Endothelial cell (in vitro differentiated cells): Measurements from ENCODE around the gene KCTD13. TPM values are rescaled to one million over a fixed set of nuclear protein-coding genes. Genes with fewer than 3 reads are reported as not detected.

Experiments used
- DNase-seq: peaks from one replicate; pipeline ENCODE4 v3.0.0; 2021; ENCODE audit warnings: low spot score
- H3K27ac Mint-ChIP-seq: one replicate; pipeline ENCODE4 v1.8.0; 2021; ENCODE audit warnings: mixed read lengths, inconsistent platforms; ENCODE audit not compliant: unreplicated experiment
- H3K27me3 Mint-ChIP-seq: one replicate; pipeline ENCODE4 v1.8.0; 2021; ENCODE audit warnings: mild to moderate bottlenecking, moderate library complexity, mixed read lengths, inconsistent platforms; ENCODE audit not compliant: unreplicated experiment
- H3K36me3 Mint-ChIP-seq: one replicate; pipeline ENCODE4 v1.8.0; 2021; ENCODE audit warnings: mild to moderate bottlenecking, low read depth, mixed read lengths, inconsistent platforms; ENCODE audit not compliant: unreplicated experiment
- H3K4me1 Mint-ChIP-seq: one replicate; pipeline ENCODE4 v1.8.0; 2021; ENCODE audit warnings: mild to moderate bottlenecking, mixed read lengths, inconsistent platforms; ENCODE audit not compliant: unreplicated experiment
- H3K4me3 Mint-ChIP-seq: one replicate; pipeline ENCODE4 v1.8.0; 2021; ENCODE audit warnings: mild to moderate bottlenecking, mixed read lengths, inconsistent platforms; ENCODE audit not compliant: unreplicated experiment
- H3K9me3 Mint-ChIP-seq: one replicate; pipeline ENCODE4 v1.8.0; 2021; ENCODE audit warnings: mixed read lengths, inconsistent platforms; ENCODE audit not compliant: unreplicated experiment
- CTCF ChIP-seq: fragments of 200-600 bp; sonication (generic); IDR thresholded peaks from one replicate; pipeline ENCODE4 v1.5.0; 2021; ENCODE audit warnings: antibody characterized with exemption; ENCODE audit not compliant: unreplicated experiment
- total RNA-seq: library from RNA; stranded (reverse); fragmentation: NEBNext Ultra II Directional; extraction: Animal tissue kit (Norgen Biotek cat#: 25700); gene quantifications from one replicate; pipeline ENCODE4 v1.2.1, GENCODE V29; 2021; ENCODE audit not compliant: unreplicated experiment

Gene KCTD13
- total RNA-seq, 1 donor from 2014 or later, result 25.8 TPM

GRCh38 chr16:29958756-29959155, 32.7 kb upstream of the KCTD13 start:
- peaks cover 9% of the 10 kb centered on the region for H3K27me3 Mint-ChIP-seq
- H3K27ac Mint-ChIP-seq, result no peak overlapping the region
- peaks cover 18% of the 10 kb centered on the region for H3K4me1 Mint-ChIP-seq
- no peak for TF ChIP-seq CTCF
- no peak for DNase-seq
- no peak overlapping the region for H3K4me3 Mint-ChIP-seq
- no peaks in the 10 kb centered on the region for H3K36me3 Mint-ChIP-seq
- no peaks in the 10 kb centered on the region for H3K9me3 Mint-ChIP-seq

- DNase-seq, result no peak
- no peaks in the 10 kb centered on the region for H3K36me3 Mint-ChIP-seq
- H3K4me1 Mint-ChIP-seq, result no peaks in the 10 kb centered on the region
- no peak overlapping the region for H3K4me3 Mint-ChIP-seq
- no peak for TF ChIP-seq CTCF
- H3K27me3 Mint-ChIP-seq, result no peaks in the 10 kb centered on the region
- H3K9me3 Mint-ChIP-seq, result no peaks in the 10 kb centered on the region
- no peak overlapping the region for H3K27ac Mint-ChIP-seq
Measured at GRCh38 chr16:29951625-29952365, 25.8 kb upstream of the KCTD13 start.

GRCh38 chr16:29950806-29951461, 24.9 kb upstream of the KCTD13 start:
- peaks cover 1% of the 10 kb centered on the region for H3K27me3 Mint-ChIP-seq
- H3K27ac Mint-ChIP-seq, result no peak overlapping the region
- TF ChIP-seq CTCF, result no peak
- no peaks in the 10 kb centered on the region for H3K36me3 Mint-ChIP-seq
- no peak overlapping the region for H3K4me3 Mint-ChIP-seq
- H3K9me3 Mint-ChIP-seq, result no peaks in the 10 kb centered on the region
- H3K4me1 Mint-ChIP-seq, result no peaks in the 10 kb centered on the region
- DNase-seq, result no peak

DNA sequence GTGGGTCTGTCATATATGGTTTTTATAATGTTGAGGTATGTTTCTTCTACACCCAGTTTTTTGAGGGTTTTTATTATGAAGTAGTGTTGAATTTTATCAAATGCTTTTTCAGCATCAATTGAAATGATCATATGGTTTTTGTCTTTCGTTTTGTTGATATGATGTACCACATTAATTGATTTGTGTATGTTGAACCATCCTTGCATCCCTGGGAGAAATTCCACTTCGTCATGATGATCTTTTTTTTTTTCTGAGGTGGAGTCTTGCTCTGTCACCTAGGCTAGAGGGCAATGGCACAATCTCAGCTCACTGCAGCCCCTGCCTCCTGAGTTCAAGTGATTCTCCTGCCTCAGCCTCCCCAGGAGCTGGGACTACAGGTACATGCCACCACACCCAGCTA, 21.9 kb upstream of the KCTD13 start:
- no peak for TF ChIP-seq CTCF
- peaks cover 6% of the 10 kb centered on the region for H3K4me1 Mint-ChIP-seq
- peaks cover 2% of the 10 kb centered on the region for H3K27me3 Mint-ChIP-seq
- peak overlapping the region; percentile 49 for H3K4me3 Mint-ChIP-seq
- DNase-seq, result no peak
- no peaks in the 10 kb centered on the region for H3K9me3 Mint-ChIP-seq
- H3K27ac Mint-ChIP-seq, result no peak overlapping the region
- H3K36me3 Mint-ChIP-seq, result no peaks in the 10 kb centered on the region
